Measurements from ENCODE around the gene OSBPL7. TPM values are rescaled to one million over a fixed set of nuclear protein-coding genes. Genes with fewer than 3 reads are reported as not detected.

The OSBPL7 gene
- total RNA-seq, 4 donors from 2014 or later, result 8.6 to 19.5 (median 11.2) TPM

- DNase-seq (ENCODE audit: low spot score in 2 of 2), result no peak
Observed at GRCh38 chr17:47785538-47786123, 36.0 kb downstream of the OSBPL7 start.

GRCh38 chr17:47781397-47781796, 40.2 kb downstream of the OSBPL7 start:
- no peak overlapping the region for H3K4me3 ChIP-seq
- WGBS, 2 donors, result 58 to 77% methylated on average over 5 of the region's 5 CpGs
- no peak for TF ChIP-seq POLR2A (IDR thresholded peaks at IDR 0.05)
- TF ChIP-seq EP300 (IDR thresholded peaks at IDR 0.05), result no peak
- TF ChIP-seq, protein P1, sequence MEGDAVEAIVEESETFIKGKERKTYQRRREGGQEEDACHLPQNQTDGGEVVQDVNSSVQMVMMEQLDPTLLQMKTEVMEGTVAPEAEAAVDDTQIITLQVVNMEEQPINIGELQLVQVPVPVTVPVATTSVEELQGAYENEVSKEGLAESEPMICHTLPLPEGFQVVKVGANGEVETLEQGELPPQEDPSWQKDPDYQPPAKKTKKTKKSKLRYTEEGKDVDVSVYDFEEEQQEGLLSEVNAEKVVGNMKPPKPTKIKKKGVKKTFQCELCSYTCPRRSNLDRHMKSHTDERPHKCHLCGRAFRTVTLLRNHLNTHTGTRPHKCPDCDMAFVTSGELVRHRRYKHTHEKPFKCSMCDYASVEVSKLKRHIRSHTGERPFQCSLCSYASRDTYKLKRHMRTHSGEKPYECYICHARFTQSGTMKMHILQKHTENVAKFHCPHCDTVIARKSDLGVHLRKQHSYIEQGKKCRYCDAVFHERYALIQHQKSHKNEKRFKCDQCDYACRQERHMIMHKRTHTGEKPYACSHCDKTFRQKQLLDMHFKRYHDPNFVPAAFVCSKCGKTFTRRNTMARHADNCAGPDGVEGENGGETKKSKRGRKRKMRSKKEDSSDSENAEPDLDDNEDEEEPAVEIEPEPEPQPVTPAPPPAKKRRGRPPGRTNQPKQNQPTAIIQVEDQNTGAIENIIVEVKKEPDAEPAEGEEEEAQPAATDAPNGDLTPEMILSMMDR (IDR thresholded peaks at IDR 0.05), result no peak
- H3K4me1 ChIP-seq, result no peaks in the 10 kb centered on the region
- peaks cover 0 to 51% of the 10 kb centered on the region in 2 donors for H3K27me3 ChIP-seq
- H3K36me3 ChIP-seq, result no peaks in the 10 kb centered on the region
- no peaks in the 10 kb centered on the region for H3K9me3 ChIP-seq
- H3K27ac ChIP-seq, result no peak overlapping the region
- DNase-seq (ENCODE audit: low spot score in 2 of 2), result no peak

More at GRCh38 chr17:47785538-47786123, 36.0 kb downstream of the OSBPL7 start:
- H3K36me3 ChIP-seq, result no peaks in the 10 kb centered on the region
- no peak overlapping the region for H3K27ac ChIP-seq
- H3K4me1 ChIP-seq, result peaks cover 0 to 10% (median 5%) of the 10 kb centered on the region in 4 donors
- peaks cover 0 to 37% of the 10 kb centered on the region in 2 donors for H3K27me3 ChIP-seq
- WGBS, 2 donors, result 39% methylated on average over 5 of the region's 5 CpGs
- H3K9me3 ChIP-seq, result no peaks in the 10 kb centered on the region
- H3K4me3 ChIP-seq, result no peak overlapping the region
- TF ChIP-seq POLR2A (IDR thresholded peaks at IDR 0.05), result no peak
- no peak for TF ChIP-seq EP300 (IDR thresholded peaks at IDR 0.05)

- Histone ChIP-seq H3K27me3 (peaks cover 0 to 74% of the 10 kb centered on the region in 2 donors), H3K36me3 (no peaks in the 10 kb centered on the region), H3K9me3 (no peaks in the 10 kb centered on the region), H3K4me3 (no peak overlapping the region), H3K4me1 (no peaks in the 10 kb centered on the region), H3K27ac (no peak overlapping the region)
- 22 to 28% methylated on average over 23 of the region's 45 CpGs for WGBS, 2 donors
- no peak for DNase-seq (ENCODE audit: low spot score in 2 of 2)
- TF ChIP-seq, protein P1 (IDR thresholded peaks at IDR 0.05), result no peak
- TF ChIP-seq EP300 (IDR thresholded peaks at IDR 0.05), result no peak
- no peak for TF ChIP-seq POLR2A (IDR thresholded peaks at IDR 0.05)
Observed at GRCh38 chr17:47778184-47778635, 43.4 kb downstream of the OSBPL7 start.

DNA sequence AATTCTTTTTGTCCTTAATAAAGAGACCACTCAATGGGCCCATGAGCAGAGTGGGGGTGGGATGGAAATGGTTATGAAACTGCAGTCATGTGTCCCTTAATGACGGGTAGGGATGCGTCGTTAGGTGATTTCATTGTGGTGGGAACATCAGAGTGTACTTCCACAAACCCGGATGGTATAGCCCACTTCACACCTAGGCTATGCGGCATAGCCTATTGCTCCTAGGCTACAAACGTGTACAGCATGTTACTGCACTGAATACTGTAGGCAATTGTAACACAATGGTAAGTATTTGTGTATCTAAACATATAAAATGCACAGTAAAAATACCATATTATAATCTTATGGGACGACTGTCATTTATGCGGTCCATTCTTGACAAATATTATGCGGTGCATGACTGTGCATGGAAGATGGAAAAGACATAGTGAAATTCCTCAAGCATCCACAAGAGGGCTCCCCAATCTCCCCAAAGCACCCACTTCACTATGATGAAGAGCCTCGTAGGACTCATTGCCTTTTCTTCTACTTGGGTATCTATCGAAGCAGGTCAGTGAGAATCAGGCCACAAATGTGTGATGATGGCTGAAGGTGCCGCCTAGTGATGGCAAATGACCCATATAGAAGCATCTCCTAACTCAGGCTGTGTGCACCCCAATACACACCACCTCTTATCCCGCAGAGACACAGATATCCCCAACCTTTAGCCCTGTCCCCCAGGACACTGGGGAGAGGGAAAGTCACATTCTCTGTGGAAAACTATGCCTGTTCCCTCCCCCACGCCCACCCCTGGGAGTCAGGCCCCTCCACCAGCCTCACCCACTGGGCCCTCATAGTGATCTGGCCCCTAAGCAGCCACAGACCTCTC, 45.0 kb downstream of the OSBPL7 start:
- no peak for TF ChIP-seq EP300 (IDR thresholded peaks at IDR 0.05)
- TF ChIP-seq POLR2A (IDR thresholded peaks at IDR 0.05), result no peak
- TF ChIP-seq, protein P1 (IDR thresholded peaks at IDR 0.05), result peak; percentile 38 to 60 (median 56)
- H3K4me1 ChIP-seq, result no peaks in the 10 kb centered on the region
- WGBS, 2 donors, result 40 to 45% methylated on average over 14 of the region's 14 CpGs
- H3K27ac ChIP-seq, result no peak overlapping the region
- DNase-seq (ENCODE audit: low spot score in 2 of 2), result no peak
- H3K36me3 ChIP-seq, result no peaks in the 10 kb centered on the region
- peaks cover 0 to 74% of the 10 kb centered on the region in 2 donors for H3K27me3 ChIP-seq
- H3K4me3 ChIP-seq, result no peak overlapping the region
- peaks cover 0 to 9% (median 0%) of the 10 kb centered on the region in 4 donors for H3K9me3 ChIP-seq

DNA sequence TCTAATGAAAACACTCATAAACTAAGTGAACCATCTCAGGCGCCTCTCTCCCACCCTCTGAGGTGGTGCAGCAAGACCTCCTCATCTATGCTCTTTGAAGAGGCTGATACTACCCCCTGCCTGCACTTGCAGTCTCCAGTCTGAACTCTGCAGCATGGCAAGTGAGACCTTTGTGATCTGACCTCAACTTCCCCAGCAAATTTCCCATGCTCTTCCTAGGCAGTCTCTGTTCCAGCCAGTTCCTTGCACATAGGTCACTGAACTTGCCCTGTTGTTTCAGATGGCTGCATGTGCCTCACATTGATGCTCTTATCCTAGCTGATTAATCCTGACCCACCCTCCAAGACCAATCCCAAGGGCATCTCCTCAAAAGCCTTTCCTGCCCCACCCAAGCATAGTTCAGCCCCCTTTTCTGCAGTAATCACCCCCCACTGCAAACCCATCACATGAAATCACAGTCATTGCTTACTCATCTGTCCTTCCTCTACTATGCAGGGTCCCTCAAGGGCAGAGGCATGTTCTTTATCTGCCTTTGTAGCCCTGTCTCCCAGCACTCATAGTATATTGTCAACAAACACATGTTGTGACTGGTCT, 46.5 kb downstream of the OSBPL7 start:
- Histone ChIP-seq H3K27ac (no peak overlapping the region), H3K27me3 (peaks cover 0 to 63% of the 10 kb centered on the region in 2 donors), H3K4me1 (no peaks in the 10 kb centered on the region), H3K9me3 (peaks cover 0 to 24% (median 0%) of the 10 kb centered on the region in 4 donors), H3K4me3 (no peak overlapping the region), H3K36me3 (no peaks in the 10 kb centered on the region)
- no peak for DNase-seq (ENCODE audit: low spot score in 2 of 2)
- TF ChIP-seq, protein P1 (IDR thresholded peaks at IDR 0.05), result no peak
- TF ChIP-seq EP300 (IDR thresholded peaks at IDR 0.05), result no peak
- TF ChIP-seq POLR2A (IDR thresholded peaks at IDR 0.05), result no peak
- 83 to 87% methylated on average over 1 of the region's 1 CpG for WGBS, 2 donors
